Measurements from ENCODE around the gene COL27A1.

COL27A1 gene

GRCh38 chr9:114206221-114206789, 51.0 kb downstream of the COL27A1 start:
- no peak for DNase-seq (ENCODE audit: low read depth in 2 of 2)

DNA sequence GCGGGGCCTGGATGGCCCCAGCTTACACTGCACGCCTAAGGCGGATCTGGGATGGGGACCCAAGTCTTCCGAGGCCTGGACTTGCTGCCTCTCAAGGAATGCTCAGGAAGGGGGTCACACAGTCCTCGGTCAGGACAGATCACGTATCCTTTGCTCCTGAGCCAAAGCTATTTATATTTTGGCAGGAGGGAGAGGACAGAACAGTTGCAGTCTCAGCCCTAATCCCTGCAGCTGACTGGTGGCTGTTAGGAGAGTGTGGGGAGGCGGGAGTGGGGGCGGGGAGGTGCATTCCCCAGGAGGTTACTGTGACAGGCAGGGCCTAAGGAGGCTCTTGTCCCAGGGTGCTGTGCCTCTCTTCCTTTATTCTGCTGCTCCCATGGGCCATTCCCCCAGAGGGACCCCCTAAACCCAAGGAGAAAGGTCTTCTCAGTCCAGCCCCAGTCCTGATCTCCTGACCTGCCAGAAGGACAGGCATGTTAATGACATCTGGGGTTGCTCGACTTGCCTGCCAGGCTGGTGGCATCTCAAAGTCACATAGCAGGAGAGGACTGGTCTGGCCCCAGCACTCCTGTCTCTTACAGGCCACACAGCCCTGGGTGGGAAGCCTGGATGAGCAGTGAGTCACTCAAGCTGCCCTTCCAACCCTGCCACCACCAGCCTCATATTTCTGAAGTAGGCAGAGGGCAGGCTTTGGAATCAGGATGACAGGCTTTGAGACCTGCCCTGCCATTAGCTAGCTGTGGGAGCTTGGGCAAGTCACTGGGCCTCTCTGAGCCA, 51.9 kb downstream of the COL27A1 start:
- DNase-seq (ENCODE audit: low read depth in 2 of 2): no peak

DNA sequence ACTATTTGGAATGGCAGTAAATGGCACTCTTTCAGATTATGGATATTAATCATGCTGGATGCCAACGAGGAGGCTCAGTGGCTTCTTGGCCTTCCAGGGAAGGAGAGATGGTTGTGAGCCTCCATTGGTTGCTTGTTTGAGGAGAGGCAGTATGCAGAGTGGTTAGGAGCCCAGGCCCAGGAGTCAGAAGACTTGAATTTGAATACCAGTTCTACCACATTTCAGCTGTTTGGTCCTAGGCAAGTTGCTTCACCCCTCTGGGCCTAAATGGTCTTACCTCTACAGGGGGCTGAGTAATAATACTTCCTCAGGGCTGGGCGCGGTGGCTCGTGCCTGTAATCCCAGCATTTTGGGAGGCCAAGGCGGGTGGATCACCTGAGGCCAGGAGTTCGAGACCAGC, 52.5 kb downstream of the COL27A1 start:
- no peak for DNase-seq (ENCODE audit: low read depth in 2 of 2)

- no peak for DNase-seq (ENCODE audit: low read depth in 2 of 2)
Observed at GRCh38 chr9:114209151-114209550, 53.8 kb downstream of the COL27A1 start.

- no peak for DNase-seq (ENCODE audit: low read depth in 2 of 2)
Observed at GRCh38 chr9:114210136-114210535, 54.8 kb downstream of the COL27A1 start.

- no peak for DNase-seq (ENCODE audit: low read depth in 2 of 2)
Observed at GRCh38 chr9:114210691-114211276, 55.4 kb downstream of the COL27A1 start.

GRCh38 chr9:114212826-114213225, 57.5 kb downstream of the COL27A1 start:
- DNase-seq (ENCODE audit: low read depth in 2 of 2): no peak

- no peak for DNase-seq (ENCODE audit: low read depth in 2 of 2)
Observed at GRCh38 chr9:114213566-114213965, 58.2 kb downstream of the COL27A1 start.

- DNase-seq (ENCODE audit: low read depth in 2 of 2): no peak
Observed at GRCh38 chr9:114214181-114214580, 58.8 kb downstream of the COL27A1 start.

DNA sequence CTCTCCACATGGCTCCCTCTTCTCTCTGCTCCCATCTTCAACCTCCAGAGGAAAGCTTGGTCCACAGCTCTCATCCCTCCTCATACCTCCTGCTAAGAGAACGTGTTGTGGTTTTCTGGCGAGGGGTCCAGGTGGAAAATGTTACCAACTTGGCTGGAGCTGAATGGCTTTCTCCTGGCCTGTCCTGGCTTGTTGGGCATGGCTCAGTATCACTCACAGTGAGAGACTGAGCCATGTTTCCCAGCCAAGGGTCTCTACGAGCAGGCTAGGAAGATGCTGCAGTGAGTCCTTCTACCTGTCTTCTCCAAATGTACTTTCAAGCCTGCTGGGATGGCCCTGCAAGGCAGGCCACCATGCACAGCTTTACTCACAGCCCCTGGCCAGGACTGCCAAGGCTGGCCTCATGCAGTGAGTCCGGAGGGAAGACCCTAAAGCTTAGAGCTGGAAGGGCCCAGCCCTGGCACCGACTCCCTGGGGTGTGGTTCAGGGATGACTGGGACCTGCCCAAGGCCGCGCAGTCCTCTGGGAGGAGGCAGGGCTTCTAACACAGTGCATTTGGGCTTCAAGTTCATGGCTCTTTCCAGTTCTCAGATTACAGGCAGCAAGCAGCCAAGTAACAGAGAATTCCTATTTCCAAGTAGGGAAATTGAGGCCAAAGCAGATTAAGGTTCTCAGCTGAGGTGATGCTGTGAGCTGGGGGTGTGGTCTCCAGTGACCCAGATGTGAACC, 59.5 kb downstream of the COL27A1 start:
- no peak for DNase-seq (ENCODE audit: low read depth in 2 of 2)

DNA sequence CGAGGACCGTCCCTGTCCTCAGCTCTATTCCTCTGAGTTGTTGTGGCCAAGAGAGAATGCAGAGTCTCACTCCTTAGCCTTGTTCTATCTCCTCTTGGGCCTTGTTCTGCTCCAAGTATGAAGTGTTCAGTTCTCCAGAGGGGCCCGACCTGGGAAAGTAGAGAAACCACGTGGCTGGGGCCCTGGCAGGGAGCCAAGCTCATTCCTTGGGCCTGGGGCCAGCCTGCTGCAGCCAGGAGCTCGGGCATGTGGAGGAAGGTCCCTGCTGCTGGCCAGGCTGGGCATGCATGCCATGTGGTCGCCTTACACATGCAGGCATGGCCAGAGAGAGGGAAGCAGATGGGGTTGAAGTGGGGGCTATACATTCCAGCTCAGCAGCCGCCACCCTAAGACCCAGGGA, 60.7 kb downstream of the COL27A1 start:
- DNase-seq (ENCODE audit: low read depth in 2 of 2): no peak

- DNase-seq (ENCODE audit: low read depth in 2 of 2): no peak
Observed at GRCh38 chr9:114216976-114217375, 61.6 kb downstream of the COL27A1 start.

DNA sequence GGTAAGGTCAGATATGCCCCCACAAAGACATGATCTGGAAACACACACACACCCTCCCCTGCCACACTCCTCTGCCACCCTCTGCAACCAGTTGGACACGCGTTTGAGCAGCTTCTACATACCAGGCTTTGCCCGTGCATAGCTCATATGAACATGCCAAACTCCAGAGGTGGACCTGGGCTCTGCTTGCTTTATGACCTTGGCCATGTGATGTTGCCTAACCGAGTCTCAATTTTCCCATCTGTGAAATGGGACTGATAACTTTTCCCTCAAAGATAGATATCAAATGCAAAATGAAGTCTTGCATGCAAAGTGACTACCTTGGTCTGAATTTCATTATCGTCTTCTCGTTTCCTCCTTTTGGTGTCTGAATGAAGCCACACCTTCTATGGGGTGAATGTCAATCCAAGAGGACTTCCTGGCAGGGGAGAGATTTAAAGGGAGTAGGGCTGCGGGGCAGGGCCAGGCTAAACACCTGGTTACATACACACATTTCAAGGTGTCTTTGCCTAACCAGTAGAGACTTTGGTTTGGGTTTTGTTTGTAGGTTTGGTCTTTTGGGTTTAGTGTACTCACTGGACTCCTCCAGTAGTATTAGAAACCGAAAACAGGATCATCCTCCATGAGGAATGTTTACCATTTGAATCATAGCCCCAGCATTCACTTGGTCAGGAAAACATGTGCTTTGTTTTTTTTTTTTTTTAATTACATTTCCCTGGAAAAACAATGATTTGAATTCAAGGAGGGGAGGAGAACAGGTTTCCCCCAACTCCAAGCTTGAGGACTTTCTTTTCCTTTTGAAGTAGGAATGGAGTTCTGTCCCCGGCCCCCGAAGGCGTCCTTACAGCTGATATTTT, 63.2 kb downstream of the COL27A1 start:
- DNase-seq (ENCODE audit: low read depth in 2 of 2): no peak

GRCh38 chr9:114220061-114220541, 64.8 kb downstream of the COL27A1 start:
- DNase-seq (ENCODE audit: low read depth in 2 of 2): no peak

GRCh38 chr9:114221706-114222465, 66.5 kb downstream of the COL27A1 start:
- DNase-seq (ENCODE audit: low read depth in 2 of 2): no peak

GRCh38 chr9:114223564-114224246, 68.4 kb downstream of the COL27A1 start:
- DNase-seq (ENCODE audit: low read depth in 2 of 2): no peak

DNA sequence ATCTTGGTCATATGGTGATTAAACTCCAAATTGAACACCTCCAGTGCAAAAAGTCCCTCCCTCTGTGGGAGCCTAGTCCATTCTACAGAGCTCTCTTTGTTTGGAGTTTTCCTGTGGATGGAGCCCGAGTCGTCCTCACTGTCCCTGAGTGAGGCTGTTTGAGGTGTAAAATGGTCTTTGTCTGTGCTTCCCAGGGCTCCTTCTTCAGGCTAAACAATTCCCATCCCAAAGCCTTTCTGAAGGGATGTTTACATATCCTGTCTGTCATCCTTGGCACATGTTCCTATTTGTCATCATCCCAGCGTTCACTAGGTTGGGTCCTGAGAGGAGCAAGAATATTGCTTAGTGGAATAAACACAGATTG, 68.9 kb downstream of the COL27A1 start:
- DNase-seq (ENCODE audit: low read depth in 2 of 2): no peak

DNA sequence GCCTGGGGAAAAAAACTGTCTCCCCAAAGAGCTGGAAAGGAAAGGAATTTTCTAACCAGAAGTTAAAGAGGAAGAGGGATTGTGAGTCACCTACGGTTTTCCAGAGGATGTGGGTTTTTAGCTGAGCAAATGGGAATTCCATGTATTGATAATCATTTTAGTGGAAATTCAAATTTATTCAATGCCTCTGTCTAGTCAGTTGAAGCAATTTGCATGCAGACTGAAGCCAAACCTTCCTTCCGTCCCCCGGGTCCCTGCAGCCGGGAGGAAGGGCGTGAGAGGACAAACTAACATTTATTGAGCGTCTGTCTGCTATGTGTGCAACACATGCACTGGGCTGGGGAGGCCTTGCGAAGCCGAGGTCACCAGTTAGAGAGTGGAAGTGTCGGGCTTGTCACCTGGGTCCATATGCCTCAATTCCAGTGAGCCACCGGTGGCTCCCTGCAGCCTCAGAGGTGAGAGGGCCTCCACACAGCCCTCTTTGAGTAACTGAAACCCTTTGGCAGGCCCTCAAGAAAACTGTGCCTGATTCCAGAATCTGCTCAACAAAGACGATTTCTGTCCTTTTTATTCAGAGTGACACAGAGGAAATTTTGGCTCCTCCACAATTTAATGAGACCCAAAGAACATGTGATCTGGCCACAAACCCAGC, 70.3 kb downstream of the COL27A1 start:
- DNase-seq (ENCODE audit: low read depth in 2 of 2): no peak

DNA sequence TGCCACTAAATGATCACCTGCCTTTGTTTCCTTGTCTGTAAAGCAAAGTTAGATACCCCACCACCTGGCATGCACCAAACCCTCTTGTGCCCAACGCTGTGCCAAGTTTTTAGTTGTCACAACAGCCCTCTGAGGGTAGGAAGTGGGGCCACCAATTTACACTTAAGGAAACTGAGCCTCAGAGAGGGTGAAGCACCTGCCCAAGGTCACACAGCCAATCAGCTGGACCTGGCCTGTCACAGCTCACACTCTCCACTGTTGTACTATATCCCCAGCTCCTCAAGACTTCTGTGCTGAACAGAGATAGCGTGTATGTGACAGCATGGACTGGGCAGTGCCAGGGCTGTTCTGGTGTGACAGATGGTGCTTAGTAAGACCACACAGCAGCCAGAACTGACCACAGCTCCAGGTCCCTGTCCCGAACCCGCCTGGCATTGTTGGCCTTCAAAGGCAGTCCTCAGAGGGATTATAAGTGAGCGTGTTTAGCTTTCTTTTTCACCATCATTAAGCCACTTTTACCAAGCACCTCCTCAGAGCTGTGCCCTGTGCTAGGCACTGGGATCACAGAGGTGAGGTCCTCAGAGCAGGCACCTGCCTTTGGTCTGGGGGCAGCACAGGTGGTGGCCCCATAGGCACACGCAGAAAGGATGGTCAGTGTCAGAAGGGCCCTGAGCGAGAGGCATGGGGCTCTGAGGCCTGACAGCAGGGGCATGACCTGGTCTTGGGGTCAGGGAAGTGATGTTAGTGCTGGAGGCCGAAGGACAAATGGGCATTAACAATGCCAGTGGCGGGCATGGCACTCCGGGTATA, 71.1 kb downstream of the COL27A1 start:
- DNase-seq (ENCODE audit: low read depth in 2 of 2): no peak

All from stimulated activated CD4-positive, alpha-beta T cell treated with anti-CD3 and anti-CD28 coated beads, Interleukin-1b, Interleukin-23, amount 100 ng/mL, for 4 hours (primary cell).